H1 (cell line): ENCODE data around the gene GRAMD2A. TPM values are rescaled to one million over a fixed set of nuclear protein-coding genes. Genes with fewer than 3 reads are reported as not detected.

Experiments
- CTCF ChIA-PET: fragments of 300-600 bp; sonication (Branson Sonifier 250); formaldehyde crosslinking; loops from one replicate; lab custom pipeline; 2021; ENCODE audit not compliant: partially characterized antibody; lab: Charles Lee
- POLR2A ChIA-PET: fragments of 300-600 bp; sonication (Branson Sonifier 250); formaldehyde crosslinking; loops from one replicate; lab custom pipeline; 2021; ENCODE audit warnings: inconsistent platforms; ENCODE audit not compliant: partially characterized antibody; lab: Charles Lee
- DNase-seq, 2 experiments: peaks; one replicate each; pipeline versions ENCODE4 v3.0.0 to v3.0.0-alpha.2; 2010 to 2022; ENCODE audit warnings: low spot score in 2 of 2, low read depth in 1 of 2, mixed read lengths in 1 of 2
- FAIRE-seq: peaks from 2 replicates; lab custom pipeline; 2011; peaks lifted over from hg19 to GRCh38; lab: Jason Lieb, UNC
- H2AFZ ChIP-seq: 2 replicates; pipeline ENCODE4 v1.8.1; 2012; ENCODE audit warnings: low read length, inconsistent platforms
- H2AK5ac ChIP-seq: 2 replicates; pipeline ENCODE4 v1.6.1; 2013; ENCODE audit warnings: low read depth, low read length
- H2BK120ac ChIP-seq: replicated peaks from 2 replicates; pipeline ENCODE3; 2013; ENCODE audit warnings: low read depth, low read length, inconsistent platforms
- H2BK12ac ChIP-seq: 2 replicates; pipeline ENCODE4 v1.6.1; 2013; ENCODE audit warnings: low read depth, low read length
- H2BK15ac ChIP-seq: 2 replicates; pipeline ENCODE4 v1.6.1; 2013; ENCODE audit warnings: low read length
- H2BK20ac ChIP-seq: 2 replicates; pipeline ENCODE4 v1.6.1; 2013; ENCODE audit warnings: low read length
- H2BK5ac ChIP-seq: 2 replicates; pipeline ENCODE4 v1.6.1; 2013; ENCODE audit warnings: low read depth, low read length
- H3K14ac ChIP-seq: 2 replicates; pipeline ENCODE4 v1.6.1; 2013; ENCODE audit warnings: inconsistent platforms; ENCODE audit not compliant: insufficient read length
- H3K18ac ChIP-seq: 2 replicates; pipeline ENCODE4 v1.6.1; 2013; ENCODE audit warnings: low read length; ENCODE audit errors: extremely low read depth
- H3K23ac ChIP-seq: 2 replicates; pipeline ENCODE4 v1.6.1; 2013; ENCODE audit warnings: inconsistent platforms; ENCODE audit not compliant: insufficient read length
- H3K23me2 ChIP-seq: 2 replicates; pipeline ENCODE4 v1.6.1; 2013; ENCODE audit warnings: low read depth, low read length
- H3K27ac ChIP-seq: 2 replicates; pipeline ENCODE4 v1.6.1; 2011; ENCODE audit warnings: low read depth, low read length, inconsistent platforms
- H3K27me3 ChIP-seq, 4 experiments: replicated peaks in 1 of 4; 1 replicate in 1 of 4; 2 replicates in 3 of 4; pipeline versions ENCODE4 v1.6.1 to v1.8.1; 2011 to 2013; ENCODE audit warnings: low read length in 3 of 4, mild to moderate bottlenecking in 3 of 4, inconsistent platforms in 2 of 4, mixed read lengths in 2 of 4, moderate library complexity in 1 of 4; ENCODE audit not compliant: control insufficient read depth in 3 of 4, insufficient read depth in 3 of 4; ENCODE audit errors: extremely low read depth in 1 of 4
- H3K36me3 ChIP-seq, 4 experiments: 2 replicates each; pipeline versions ENCODE4 v1.6.1 to v1.8.1; 2011 to 2013; ENCODE audit warnings: mild to moderate bottlenecking in 4 of 4, low read length in 3 of 4, moderate library complexity in 2 of 4, control low read depth in 1 of 4, inconsistent platforms in 1 of 4; ENCODE audit not compliant: insufficient read depth in 4 of 4, control insufficient read depth in 2 of 4
- H3K4ac ChIP-seq: replicated peaks from 2 replicates; pipeline ENCODE3; 2013; ENCODE audit warnings: low read length, low read depth, mixed read lengths, inconsistent platforms; ENCODE audit not compliant: insufficient read length
- H3K4me1 ChIP-seq, 4 experiments: replicated peaks in 1 of 4; 1 replicate in 1 of 4; 2 replicates in 3 of 4; pipeline versions ENCODE4 v1.6.1 to v1.8.1; 2011 to 2013; ENCODE audit warnings: low read length in 3 of 4, inconsistent platforms in 2 of 4, mixed read lengths in 1 of 4; ENCODE audit not compliant: insufficient read depth in 4 of 4, control insufficient read depth in 3 of 4
- H3K4me2 ChIP-seq, 2 experiments: 2 replicates each; pipeline versions ENCODE4 v1.6.1 to v1.8.1; 2011 to 2013; ENCODE audit warnings: low read depth in 2 of 2, low read length in 2 of 2, control low read depth in 1 of 2, inconsistent platforms in 1 of 2, mild to moderate bottlenecking in 1 of 2; ENCODE audit not compliant: insufficient read depth in 1 of 2
- H3K4me3 ChIP-seq, 4 experiments: fragments of 200-600, 300-600 bp in 1 of 4; sonication (generic), shearing (Covaris generic), sonication (Bioruptor Twin) in 1 of 4; 2 replicates each; pipeline versions ENCODE4 v1.5.1 to v1.8.1; 2011 to 2016; ENCODE audit warnings: low read length in 4 of 4, low read depth in 3 of 4, control low read depth in 2 of 4, inconsistent platforms in 2 of 4, mild to moderate bottlenecking in 2 of 4, mixed read lengths in 1 of 4, moderate library complexity in 1 of 4; ENCODE audit not compliant: insufficient read depth in 2 of 4; ENCODE audit errors: extremely low read depth in 1 of 4
- H3K56ac ChIP-seq: replicated peaks from 2 replicates; pipeline ENCODE3; 2013; ENCODE audit warnings: low read depth, mild to moderate bottlenecking, mixed read lengths, low read length, inconsistent platforms; ENCODE audit not compliant: insufficient read length
- H3K79me1 ChIP-seq: 2 replicates; pipeline ENCODE4 v1.6.1; 2013; ENCODE audit warnings: low read depth, low read length, control low read depth
- H3K79me2 ChIP-seq, 2 experiments: 2 replicates each; pipeline versions ENCODE4 v1.6.1 to v1.8.1; 2012 to 2013; ENCODE audit warnings: low read length in 2 of 2, mild to moderate bottlenecking in 2 of 2, inconsistent platforms in 1 of 2; ENCODE audit not compliant: insufficient read depth in 2 of 2, control insufficient read depth in 1 of 2
- H3K9ac ChIP-seq, 4 experiments: replicated peaks in 1 of 4; 1 replicate in 1 of 4; 2 replicates in 3 of 4; pipeline versions ENCODE4 v1.6.1 to v1.8.1; 2011 to 2013; ENCODE audit warnings: low read depth in 3 of 4, low read length in 3 of 4, control low read depth in 2 of 4, mild to moderate bottlenecking in 2 of 4, moderate library complexity in 2 of 4, inconsistent platforms in 1 of 4; ENCODE audit errors: extremely low read depth in 1 of 4
- H3K9me3 ChIP-seq, 2 experiments: 2 replicates each; pipeline versions ENCODE4 v1.6.1 to v1.8.1; 2012 to 2013; ENCODE audit warnings: mild to moderate bottlenecking in 2 of 2, moderate library complexity in 2 of 2, control low read depth in 1 of 2, inconsistent platforms in 1 of 2, low read depth in 1 of 2, low read length in 1 of 2, mixed read lengths in 1 of 2; ENCODE audit not compliant: insufficient read depth in 2 of 2
- H4K20me1 ChIP-seq, 2 experiments: replicated peaks in 1 of 2; 2 replicates each; pipeline versions ENCODE3 to v1.8.1; 2011 to 2013; ENCODE audit warnings: inconsistent platforms in 2 of 2, low read length in 2 of 2, mild to moderate bottlenecking in 1 of 2; ENCODE audit not compliant: insufficient read depth in 2 of 2, control insufficient read depth in 1 of 2
- H4K5ac ChIP-seq: 2 replicates; pipeline ENCODE4 v1.6.1; 2013; ENCODE audit warnings: low read length, low read depth, mixed read lengths, inconsistent platforms; ENCODE audit not compliant: insufficient read length
- H4K8ac ChIP-seq: 2 replicates; pipeline ENCODE4 v1.8.0; 2013; ENCODE audit warnings: mild to moderate bottlenecking, moderate library complexity, low read length, inconsistent platforms; ENCODE audit not compliant: insufficient read depth; ENCODE audit errors: extremely low read depth
- H4K91ac ChIP-seq: replicated peaks from 2 replicates; pipeline ENCODE3; 2013; ENCODE audit warnings: low read length, mixed read lengths, inconsistent platforms; ENCODE audit not compliant: insufficient read length
- ATF2 ChIP-seq: IDR thresholded peaks from 2 replicates; pipeline ENCODE4 v1.6.1; 2012; ENCODE audit warnings: low read length, inconsistent platforms
- CHD2 ChIP-seq: IDR thresholded peaks from 2 replicates; pipeline ENCODE4 v1.6.1; 2012; ENCODE audit warnings: low read length, improper control_type of control experiment
- PHF8 ChIP-seq: fragments of 200-600 bp; sonication (generic); conservative IDR thresholded peaks from 2 replicates; pipeline ENCODE4 v1.7.1; 2012; ENCODE audit warnings: low read depth, mild to moderate bottlenecking, inconsistent platforms, low read length, moderate library complexity
- POLR2AphosphoS5 ChIP-seq: IDR thresholded peaks from 2 replicates; pipeline ENCODE4 v1.6.1; 2011; ENCODE audit warnings: low read depth, low read length
- RXRA ChIP-seq: IDR thresholded peaks from 2 replicates; pipeline ENCODE4 v1.6.1; 2011; ENCODE audit warnings: low read depth, mild to moderate bottlenecking, low read length, moderate library complexity; ENCODE audit not compliant: insufficient read depth
- SUZ12 ChIP-seq: fragments of 200-600 bp; sonication (generic); IDR thresholded peaks from 2 replicates; pipeline ENCODE4 v1.6.1; 2012; ENCODE audit warnings: mild to moderate bottlenecking, inconsistent platforms, low read length, moderate library complexity, mixed read lengths
- WGBS, 2 experiments: shearing (Covaris generic) in 1 of 2; methylation state at CpG; one replicate each; pipeline versions ENCODE4 v1.1.6 to v1.1.7; 2013 to 2015; ENCODE audit warnings: low lambda C conversion rate in 2 of 2, mixed read lengths in 2 of 2, inconsistent platforms in 1 of 2, low coverage in 1 of 2, missing lambda C conversion rate in 1 of 2; ENCODE audit not compliant: insufficient replicate concordance in 2 of 2, insufficient coverage in 1 of 2, insufficient read length in 1 of 2; ENCODE audit errors: extremely low coverage in 1 of 2, missing lambda C conversion rate in 1 of 2; 5-methylcytosine and 5-hydroxymethylcytosine counted together
- long read RNA-seq, 2 experiments: library from RNA in 1 of 2; library from capped mRNA in 1 of 2; stranded (forward); transcript quantifications; one replicate each; pipeline ENCODE4 v2.0.0, GENCODE V29; 2021; ENCODE audit warnings: inconsistent platforms in 1 of 2
- polyA minus RNA-seq, 3 experiments: library from RNA; depleted of rRNA, polyadenylated mRNA; stranded (reverse); fragments of >200 nt; gene quantifications; 1 replicate in 2 of 3; 2 replicates in 1 of 3; pipeline ENCODE4 v1.2.3, GENCODE V29; 2011
- polyA plus RNA-seq, 7 experiments: library from polyadenylated mRNA; depleted of rRNA in 3 of 7; stranded (reverse) in 5 of 7; unstranded in 2 of 7; fragments of >200 nt in 5 of 7; fragments of 200-250 nt in 2 of 7; gene quantifications; 1 replicate in 5 of 7; 2 replicates in 1 of 7; 4 replicates in 1 of 7; pipeline versions ENCODE4 v1.2.1 to v1.2.3, GENCODE V29; 2011 to 2013; ENCODE audit warnings: missing spikeins in 2 of 7, mixed read lengths in 2 of 7
- total RNA-seq: library from RNA; stranded (reverse); fragmentation: NEBNext Ultra II Directional; extraction: Animal tissue kit (Norgen Biotek cat#: 25700); gene quantifications from 2 replicates; pipeline ENCODE4 v1.2.1, GENCODE V29; 2021

Gene GRAMD2A
- total RNA-seq (0.36 and 1.5 TPM in 2 replicates), polyA plus RNA-seq (2011; rRNA removed) (0.57 and 0.66 TPM in 2 replicates), polyA minus RNA-seq (2011; rRNA and poly(A)+ RNA removed) (1.3 and 2.1 TPM in 2 replicates)
- polyA plus RNA-seq (2011; cell fraction: cytosol; rRNA removed): 0.88 TPM
- 1.4 TPM for polyA plus RNA-seq (2011; cell fraction: nucleus; rRNA removed)
- 0.69 to 1.1 TPM (median 0.82 TPM) in 4 replicates for polyA plus RNA-seq (2012, experiment 1 of 2)
- polyA plus RNA-seq (2012, experiment 2 of 2): 0.41 TPM
- polyA plus RNA-seq (2013, experiment 1 of 2): 0.65 TPM
- 0.44 TPM for polyA plus RNA-seq (2013, experiment 2 of 2)
- 1.4 TPM for polyA minus RNA-seq (2011; cell fraction: cytosol; rRNA and poly(A)+ RNA removed)
- polyA minus RNA-seq (2011; cell fraction: nucleus; rRNA and poly(A)+ RNA removed): 0.90 TPM
- long read RNA-seq, experiment 1: 0 reads
- long read RNA-seq, experiment 2: 0 reads

- peak within 1 kb of the TSS; percentile 0; the same call in 1 of the 2 replicates for H2AFZ ChIP-seq
- H3K9ac ChIP-seq: no peak within 1 kb of the TSS
- H3K23ac ChIP-seq: no peak within 1 kb of the TSS
- no peak within 1 kb of the TSS for H4K5ac ChIP-seq
- DNase-seq: peak; percentile 50 to 86
- peaks cover 20 to 22% of the 10 kb centered on the region in 2 experiments for H4K20me1 ChIP-seq
- H4K91ac ChIP-seq: no peak within 1 kb of the TSS
- no peak within 1 kb of the TSS for H2BK20ac ChIP-seq
- peak within 1 kb of the TSS; percentile 60; the same call in 1 of the 2 replicates for H3K18ac ChIP-seq
- WGBS, 2 experiments: 25% methylated on average over 23 of the region's 83 CpGs; no CpG with 5 or more reads in 1 of the 2 experiments
- ChIA-PET POLR2A (interaction anchor here (0.8 to 4.4 kb wide), 17 partner anchors 9 to 337 kb away, joined by 3 to 33 read pairs (median 4); partner anchors contain the start of genes MYO9A, PKM and SENP8), CTCF (interaction anchor here (0.7 to 4.3 kb wide), 13 partner anchors 9 to 396 kb away, joined by 3 to 32 read pairs (median 5); no protein-coding TSS in a partner anchor)
- H3K79me1 ChIP-seq: no peaks in the 10 kb centered on the region
- no peak within 1 kb of the TSS for H3K14ac ChIP-seq
- H3K56ac ChIP-seq: no peak within 1 kb of the TSS
- H3K4me1 ChIP-seq: peaks cover 2 to 8% (median 4%) of the 10 kb centered on the region in 4 experiments; a peak in 6 of 7 replicates
- peak within 1 kb of the TSS; percentile 90; the same call in 1 of the 2 replicates for H4K8ac ChIP-seq
- H3K9me3 ChIP-seq: no peaks in the 10 kb centered on the region
- no peak within 1 kb of the TSS for H2AK5ac ChIP-seq
- H2BK15ac ChIP-seq: peak within 1 kb of the TSS; percentile 18; the same call in 1 of the 2 replicates
- no peak within 1 kb of the TSS for H2BK12ac ChIP-seq
- H3K79me2 ChIP-seq: no peaks in the 10 kb centered on the region
- peaks cover 7 to 21% (median 17%) of the 10 kb centered on the region in 4 experiments; a peak in 6 of 7 replicates for H3K27me3 ChIP-seq
- H3K4ac ChIP-seq: no peak within 1 kb of the TSS
- H2BK120ac ChIP-seq: no peak within 1 kb of the TSS
- H3K4me2 ChIP-seq: peak within 1 kb of the TSS; percentile 85 to 89
- H3K36me3 ChIP-seq: peaks cover 28 to 38% (median 36%) of the 10 kb centered on the region in 4 experiments
- no peak within 1 kb of the TSS for H3K27ac ChIP-seq
- no peak within 1 kb of the TSS for H2BK5ac ChIP-seq
- no peak for FAIRE-seq
- H3K23me2 ChIP-seq: peaks cover 9% of the 10 kb centered on the region
- H3K4me3 ChIP-seq: peak within 1 kb of the TSS; percentile 49 to 74 (median 59)
- TF ChIP-seq CHD2 (no peak), RXRA (no peak), ATF2 (0 out of 2 replicates have a peak, but pooled peaks have one; percentile 28), SUZ12 (no peak; the same call in 1 of the 2 replicates), PHF8 (0 out of 2 replicates have a peak, but pooled peaks have one; percentile 20), POLR2AphosphoS5 (peak; percentile 36; the same call in 1 of the 2 replicates)
These were observed at the start of gene GRAMD2A for GRCh38 chr15:72197460-72198355. Gene GRAMD2A, minus strand, starts transcription at chr15:72197787.
